ENCODE results near the gene PRSS38.

PRSS38 gene

DNA sequence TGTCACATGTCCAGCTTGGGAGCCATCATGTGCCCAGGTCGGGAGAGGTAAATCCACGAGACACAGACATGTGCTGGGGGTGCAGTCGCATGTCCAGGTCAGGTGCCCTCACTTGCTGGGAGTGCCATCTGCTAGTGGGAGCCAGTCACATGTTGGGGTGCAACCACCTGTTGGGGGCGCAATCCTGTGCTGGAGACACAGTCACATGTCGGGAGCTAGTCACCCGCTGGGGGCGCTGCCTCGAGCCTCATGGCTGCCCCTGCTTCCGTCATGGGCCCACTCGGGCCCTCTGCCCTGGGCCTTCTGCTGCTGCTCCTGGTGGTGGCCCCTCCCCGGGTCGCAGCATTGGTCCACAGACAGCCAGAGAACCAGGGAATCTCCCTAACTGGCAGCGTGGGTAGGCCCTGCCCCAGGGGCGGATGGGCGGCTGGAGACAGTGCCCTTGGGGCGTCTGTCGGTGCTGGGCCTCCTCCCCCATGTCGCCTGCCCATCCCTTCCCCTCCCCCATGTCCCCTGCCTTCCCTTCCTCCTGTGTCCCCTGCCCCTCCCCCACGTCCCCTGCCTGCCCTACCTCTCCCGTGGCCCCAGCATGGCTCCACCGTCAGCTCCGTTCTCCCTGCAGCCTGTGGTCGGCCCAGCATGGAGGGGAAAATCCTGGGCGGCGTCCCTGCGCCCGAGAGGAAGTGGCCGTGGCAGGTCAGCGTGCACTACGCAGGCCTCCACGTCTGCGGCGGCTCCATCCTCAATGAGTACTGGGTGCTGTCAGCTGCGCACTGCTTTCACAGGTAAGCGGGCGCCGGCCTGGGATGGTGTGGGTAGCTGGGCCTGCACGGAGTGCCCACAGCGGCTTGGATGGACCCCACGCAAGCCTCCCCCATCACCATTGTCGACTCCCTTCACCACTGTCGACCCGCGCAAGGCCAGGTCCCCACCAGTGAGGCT is at the start of gene PRSS38:
Gene PRSS38 (plus strand): TSS at position 208 of the 942 bp plus-strand sequence. CDS start 42 bp downstream, at position 250.
- no peak for DNase-seq (ENCODE audit: low spot score)

DNA sequence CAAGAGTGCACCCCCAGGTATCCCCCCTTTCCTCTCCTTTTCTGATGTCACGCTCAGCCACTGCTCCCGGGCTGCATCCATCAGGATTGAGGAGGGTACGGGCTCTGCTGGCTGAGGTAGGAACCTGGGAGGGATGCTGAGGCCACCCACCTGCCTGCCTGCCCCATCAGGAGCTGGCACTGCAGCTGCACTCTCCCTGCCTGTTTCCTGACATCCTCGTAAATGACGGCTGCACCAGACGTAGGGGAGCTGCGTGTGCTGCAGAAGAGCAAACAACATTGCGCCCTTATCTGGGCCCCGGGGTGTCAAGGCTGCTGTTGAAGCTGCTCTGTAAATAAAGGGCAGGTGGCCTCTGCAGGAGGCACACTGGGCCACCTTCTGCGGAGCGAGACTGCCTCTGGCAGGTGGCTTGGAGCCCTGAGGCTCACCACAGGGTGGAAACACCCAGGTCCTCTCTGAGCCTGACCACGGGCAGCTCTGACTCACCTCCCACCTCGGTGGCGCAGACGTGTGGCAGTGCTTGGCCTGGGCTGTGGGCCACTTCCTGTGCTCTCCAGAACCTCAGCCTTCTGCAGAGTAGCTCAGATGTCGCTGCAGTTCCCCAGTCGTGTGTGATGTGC is 49.4 kb upstream of the PRSS38 start:
- DNase-seq (ENCODE audit: low spot score) = peak; percentile 82

DNA sequence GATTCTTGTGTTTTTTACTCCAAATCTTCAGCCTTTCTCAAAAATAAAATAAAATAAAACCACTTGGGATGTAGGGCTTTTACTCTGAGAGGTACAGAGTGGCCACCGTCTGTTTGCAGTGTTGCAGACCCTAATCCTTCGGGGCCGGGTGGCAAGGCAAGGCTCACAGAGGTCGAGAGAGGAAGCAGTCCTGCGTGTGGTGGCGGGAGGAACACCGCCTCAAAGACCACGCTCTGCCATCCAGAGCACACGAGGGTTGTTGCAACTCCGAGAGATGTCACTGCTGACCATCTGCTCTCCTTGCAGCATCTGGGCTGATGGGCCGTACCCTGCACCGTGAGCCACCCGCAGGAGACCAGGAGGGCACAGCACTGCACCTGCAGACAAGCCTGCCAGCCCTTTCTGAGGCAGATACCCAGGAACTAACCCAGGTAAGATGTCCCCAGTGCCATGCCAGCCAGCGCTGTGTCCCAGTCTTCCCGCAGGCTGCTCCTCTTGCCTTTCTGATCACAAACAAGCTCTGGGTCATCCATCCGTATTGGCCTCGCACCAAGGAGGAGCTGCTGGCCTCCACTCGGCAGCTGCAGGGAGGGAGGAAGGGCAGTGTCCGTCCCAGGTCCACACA is 48.7 kb upstream of the PRSS38 start:
- no peak for DNase-seq (ENCODE audit: low spot score)

DNA sequence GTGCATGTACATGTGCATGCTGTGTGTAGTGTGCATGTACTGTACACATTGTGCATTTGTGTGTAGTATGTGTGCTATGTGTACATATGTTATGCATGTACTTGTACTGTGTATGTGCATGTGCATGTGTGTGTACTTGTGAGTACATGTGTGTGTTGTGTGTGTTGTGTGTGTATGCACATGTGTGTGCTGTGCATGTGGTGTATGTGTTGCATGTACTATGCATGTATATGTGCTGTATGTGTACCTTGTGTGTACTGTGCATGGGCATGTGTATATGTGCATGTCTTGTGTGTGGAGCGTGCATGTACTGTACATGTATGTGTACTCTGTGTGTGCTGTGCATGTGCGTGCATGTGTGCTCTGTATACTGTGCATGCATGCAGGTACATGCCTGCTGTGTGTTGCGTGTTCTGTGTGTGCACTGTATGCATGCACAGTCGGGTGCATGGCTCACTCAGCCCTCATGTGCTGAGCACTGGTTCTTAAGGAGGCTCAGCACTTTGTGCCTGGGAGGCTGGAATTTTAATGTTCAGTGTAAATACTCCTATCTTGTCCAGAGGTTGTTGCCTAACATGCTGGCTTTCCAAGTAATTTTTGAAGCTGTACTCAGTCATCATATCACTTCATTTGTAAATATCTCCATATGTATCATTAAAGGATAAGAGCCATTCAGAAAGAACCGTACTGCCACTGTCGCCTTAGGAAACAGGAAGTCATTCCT is 47.9 kb upstream of the PRSS38 start:
- DNase-seq (ENCODE audit: low spot score) = no peak

DNA sequence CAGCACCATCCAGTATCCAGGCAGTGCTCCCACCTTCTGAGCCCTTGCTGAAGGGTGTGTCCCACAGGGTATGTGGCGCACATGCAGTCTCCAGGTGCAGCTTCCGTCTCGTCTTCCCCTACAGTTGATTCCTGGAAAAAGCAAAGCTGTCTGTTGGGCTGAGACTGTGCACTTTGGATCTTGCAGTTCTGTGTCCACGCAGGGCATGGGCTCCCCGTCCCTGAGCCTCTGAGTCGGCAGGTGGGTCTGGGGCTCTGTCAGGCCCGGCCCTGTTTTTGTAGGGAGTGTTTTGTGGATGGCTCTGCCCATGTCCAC is 47.4 kb upstream of the PRSS38 start:
- DNase-seq (ENCODE audit: low spot score) = no peak

DNA sequence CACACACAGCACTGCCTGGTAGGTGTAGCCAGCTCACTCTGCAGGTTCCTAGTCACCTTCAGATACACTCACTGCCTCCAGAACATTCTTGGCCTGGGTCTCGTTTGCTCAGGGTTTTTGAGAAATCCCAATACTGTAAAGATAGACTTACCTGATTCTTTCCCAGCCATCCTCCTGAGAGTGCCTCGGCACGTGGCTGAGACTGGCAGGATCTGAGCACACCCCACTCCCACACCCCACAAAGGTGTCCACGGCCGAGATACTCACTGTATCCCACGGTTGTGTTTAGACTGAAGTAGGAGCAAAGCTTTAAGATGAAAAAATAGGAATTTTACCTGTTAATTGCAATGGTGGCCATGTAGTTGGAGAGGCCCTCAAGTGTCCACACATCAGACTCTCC is 46.8 kb upstream of the PRSS38 start:
- DNase-seq (ENCODE audit: low spot score) = no peak

DNA sequence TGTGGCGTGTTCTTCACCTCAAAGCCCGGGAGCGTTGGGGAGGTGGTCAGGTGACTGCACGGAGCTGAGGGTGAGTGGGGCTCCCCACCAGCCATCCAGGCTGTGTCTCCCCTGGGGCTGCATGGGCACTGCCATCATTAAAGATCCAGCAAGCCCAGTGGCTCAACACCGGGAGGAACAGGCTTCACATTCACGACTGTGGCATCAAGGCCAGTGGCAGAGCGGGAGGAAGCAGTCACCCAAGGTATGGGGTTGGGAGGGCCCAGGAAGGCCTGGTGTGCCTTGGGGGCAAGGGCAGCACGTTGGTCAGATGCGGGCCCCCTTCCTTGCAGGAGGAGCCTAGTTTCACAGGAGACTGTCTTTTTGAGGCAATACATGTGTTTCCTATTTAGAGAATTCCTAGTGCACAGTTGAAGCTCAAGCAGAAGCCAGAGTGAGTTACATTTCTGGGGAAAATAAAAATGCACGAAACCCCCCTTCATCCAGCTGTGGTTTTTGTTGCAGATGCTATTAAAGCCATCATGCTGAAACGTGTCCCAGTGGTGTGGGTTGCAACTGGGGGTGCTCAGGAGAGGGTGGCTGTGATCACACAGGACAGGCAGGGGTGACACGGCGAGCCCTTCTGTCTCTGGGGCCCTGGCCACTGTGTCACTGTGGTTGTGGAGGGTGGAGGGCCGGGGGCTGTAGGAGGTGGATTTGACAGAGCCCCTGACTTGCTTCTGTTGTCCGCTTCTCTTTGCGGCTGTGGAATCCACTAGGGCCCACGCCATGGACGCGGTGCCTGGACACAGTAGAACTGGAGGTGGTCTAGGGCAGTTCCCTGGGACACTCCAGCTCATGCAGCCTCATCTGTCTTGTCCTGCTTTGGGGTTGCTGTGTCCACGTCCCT is 46.2 kb upstream of the PRSS38 start:
- no peak for DNase-seq (ENCODE audit: low spot score)

DNA sequence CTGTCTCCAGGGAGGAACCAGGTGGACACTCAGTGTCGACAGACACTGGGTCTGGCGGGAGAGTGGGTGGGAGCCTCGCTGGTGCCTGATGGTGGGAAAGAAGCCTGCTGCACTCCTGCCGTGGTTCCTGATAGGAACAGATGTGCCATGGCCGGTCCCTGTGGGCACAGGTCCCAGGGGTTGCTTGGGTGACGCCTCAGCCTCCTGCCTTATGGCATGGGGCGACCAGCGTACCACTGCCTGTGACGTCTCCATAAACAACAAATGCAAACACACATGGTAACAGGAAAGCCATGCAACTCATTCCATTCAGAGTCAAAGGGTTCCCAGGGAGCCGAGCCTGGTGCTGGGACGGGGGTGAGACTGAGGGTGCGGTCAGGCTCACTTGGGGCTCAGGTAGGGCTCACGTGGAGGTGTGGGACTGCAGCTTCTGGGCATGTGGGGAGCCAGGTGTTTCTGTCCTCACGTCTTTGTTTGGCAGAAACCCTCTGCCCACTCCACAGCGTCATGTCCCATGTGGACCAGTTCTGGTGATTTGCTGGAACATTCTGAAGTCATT is 45.5 kb upstream of the PRSS38 start:
- no peak for DNase-seq (ENCODE audit: low spot score)

DNA sequence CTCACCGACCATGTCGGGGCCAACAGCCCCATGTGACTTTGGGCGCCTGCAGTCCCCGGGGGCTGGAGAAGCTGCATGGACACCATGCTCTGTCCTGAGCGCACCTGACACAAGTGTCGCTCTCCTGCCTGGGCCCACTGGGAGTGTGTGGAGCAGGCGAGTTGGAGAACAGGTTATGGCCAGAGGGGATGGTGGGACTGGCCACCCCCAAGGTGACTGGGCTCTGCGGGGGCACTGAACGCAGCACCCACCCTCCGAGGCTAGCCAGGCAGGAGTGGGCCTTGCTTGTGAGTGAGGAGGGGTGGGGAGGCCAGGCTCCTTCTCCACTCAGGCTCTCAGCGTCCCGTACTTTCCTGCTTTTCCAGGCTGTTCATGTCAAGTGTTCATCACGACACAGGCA is 44.7 kb upstream of the PRSS38 start:
- DNase-seq (ENCODE audit: low spot score) = no peak

DNA sequence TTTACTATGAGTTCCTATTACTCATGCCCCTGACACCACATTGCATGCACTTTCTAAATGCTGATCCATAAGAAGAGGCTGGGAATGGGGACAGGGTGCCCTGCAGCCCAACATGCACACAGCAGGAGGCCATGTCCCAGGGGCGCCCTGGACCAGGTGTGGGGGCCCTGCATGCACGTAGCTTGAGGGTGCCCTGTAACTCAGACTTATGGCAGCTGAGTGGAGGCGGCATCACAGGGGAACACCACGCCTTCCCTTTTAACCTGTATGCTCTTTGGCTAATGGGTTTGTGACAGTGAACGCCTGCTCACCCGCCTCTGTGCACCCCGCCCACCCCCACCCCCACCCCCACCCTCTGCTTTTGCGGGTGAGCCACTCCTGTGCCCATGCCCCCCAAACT is 44.1 kb upstream of the PRSS38 start:
- no peak for DNase-seq (ENCODE audit: low spot score)

DNA sequence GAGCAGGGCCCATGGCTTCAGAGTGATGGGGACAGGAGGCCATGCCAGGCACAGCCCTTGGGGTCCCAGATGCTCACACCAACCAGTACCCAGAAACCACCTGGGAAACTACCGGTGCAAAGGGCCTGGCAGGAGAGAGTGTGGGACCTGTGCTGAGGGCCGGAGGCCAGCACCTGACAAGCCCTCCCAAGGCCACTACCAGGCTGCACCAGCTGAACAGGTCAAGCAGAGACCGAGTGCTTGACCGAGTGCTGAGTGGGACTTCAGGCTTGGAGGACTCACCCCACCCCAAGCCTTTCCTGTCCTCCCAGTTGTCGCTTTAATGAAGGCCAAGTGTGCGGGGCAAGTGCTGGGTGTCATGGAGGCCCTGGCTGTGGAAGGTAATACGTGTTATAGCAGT is 43.7 kb upstream of the PRSS38 start:
- DNase-seq (ENCODE audit: low spot score) = no peak

DNA sequence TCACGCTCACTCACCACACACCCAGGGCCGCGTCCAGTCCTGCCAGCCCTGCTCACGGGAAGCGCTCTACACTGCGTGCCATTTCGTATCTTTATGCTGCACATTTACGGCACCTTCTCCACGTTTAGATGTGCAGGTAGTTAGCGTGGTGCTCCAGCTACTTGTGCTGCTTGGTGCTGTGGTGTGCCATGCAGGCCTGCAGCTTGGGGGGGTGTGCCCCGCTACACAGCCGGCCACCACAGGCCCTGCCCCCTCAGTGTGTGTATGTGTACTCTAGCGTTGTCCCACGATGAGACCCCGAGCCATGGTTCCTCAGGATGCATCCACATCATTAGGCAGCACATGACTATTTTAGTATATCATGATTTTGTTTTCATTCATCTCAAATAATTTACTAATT is 41.9 kb upstream of the PRSS38 start:
- DNase-seq (ENCODE audit: low spot score) = no peak

DNA sequence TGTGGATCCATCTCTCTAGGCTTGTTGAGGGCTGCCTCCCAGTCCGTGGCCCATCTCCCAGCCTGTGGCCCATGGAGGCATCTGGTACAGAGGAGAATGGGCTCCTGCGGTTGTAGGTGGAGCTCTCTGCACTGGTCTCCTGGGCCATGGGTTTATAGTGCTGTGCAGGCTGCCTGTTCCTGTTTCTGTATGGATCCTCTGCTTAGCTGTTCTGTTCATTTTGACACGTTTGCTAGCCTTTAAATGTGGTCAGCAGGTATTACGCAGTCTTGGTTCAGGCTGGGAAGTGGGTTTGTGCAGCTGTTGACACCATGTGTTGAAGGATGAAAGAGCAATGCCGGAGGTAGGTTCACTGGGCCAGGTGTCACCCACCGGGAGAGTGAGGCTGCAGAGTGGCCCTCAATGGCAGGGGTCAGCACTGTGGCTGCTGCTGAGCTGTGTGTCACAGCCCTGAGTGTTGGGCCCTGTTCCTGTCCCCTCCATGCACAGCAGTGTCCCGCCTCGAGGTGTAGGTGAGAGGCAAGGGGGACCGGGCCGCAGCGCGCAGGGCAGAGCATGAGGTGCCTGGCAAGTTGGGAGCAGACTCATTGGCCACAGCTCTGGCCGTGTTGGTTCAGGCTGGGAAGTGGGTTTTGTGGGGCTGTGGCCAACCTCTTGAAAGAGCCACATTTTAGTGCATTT is 41.3 kb upstream of the PRSS38 start:
- DNase-seq (ENCODE audit: low spot score) = no peak

DNA sequence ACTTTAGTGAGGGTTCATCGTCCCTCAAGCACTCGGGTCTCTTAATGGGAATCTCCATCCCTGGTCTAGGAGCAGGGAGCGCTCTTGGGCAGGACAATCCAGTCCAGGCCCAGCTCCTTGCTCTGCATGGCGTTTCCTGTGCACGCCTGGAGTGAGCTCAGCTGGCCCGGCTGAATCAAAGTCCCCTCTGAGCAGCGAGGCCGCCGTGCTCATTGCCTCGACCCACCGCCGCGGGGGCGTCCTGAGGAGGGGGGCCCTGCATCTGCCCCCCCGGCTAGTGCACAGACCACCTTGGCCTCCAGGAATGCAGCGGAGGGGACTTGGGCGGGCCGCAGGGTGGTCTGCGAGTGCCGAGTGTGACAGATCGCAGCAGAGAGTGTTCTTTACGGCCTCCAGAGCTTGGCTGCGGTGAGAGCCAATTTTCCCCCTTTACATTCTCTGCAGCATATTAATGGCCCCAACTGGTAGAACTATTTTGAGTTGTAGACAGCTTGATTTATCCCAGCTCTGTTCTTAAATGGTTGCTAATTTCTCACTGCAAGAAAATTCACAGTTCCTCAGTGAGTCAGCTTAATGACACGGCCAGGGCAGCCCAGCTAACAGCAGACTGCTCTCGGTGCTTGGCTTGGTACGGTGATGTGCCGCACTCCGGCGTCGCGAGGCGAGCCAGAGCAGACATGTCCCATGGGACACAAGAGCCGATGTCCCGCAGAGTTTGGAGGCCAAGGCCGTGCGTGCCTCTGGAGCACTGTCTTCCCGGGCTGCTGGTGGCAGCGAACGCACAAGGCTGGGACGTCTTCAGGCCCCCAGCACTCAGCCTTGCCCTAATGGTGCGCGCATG is 40.4 kb upstream of the PRSS38 start:
- DNase-seq (ENCODE audit: low spot score) = no peak

DNA sequence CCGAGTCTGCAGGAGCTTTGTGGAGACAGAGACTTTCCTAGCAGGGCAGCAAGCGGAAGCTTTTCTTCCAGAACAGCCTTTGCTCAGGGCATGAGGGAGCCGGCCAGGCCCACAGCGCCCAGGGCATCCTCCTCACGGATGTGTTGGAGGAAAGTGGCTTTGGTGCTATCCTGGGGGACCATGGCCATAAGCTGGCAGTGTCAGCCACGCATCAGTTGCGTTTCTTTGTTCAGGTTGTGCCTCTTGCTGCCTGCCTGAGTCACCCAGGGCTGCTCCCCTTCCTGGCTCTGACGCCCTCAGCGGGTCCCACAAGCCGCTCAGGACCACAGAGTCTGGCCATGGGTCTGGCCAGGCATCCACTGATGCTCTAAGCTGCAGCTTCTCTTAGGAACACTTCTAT is 39.6 kb upstream of the PRSS38 start:
- DNase-seq (ENCODE audit: low spot score) = no peak

DNA sequence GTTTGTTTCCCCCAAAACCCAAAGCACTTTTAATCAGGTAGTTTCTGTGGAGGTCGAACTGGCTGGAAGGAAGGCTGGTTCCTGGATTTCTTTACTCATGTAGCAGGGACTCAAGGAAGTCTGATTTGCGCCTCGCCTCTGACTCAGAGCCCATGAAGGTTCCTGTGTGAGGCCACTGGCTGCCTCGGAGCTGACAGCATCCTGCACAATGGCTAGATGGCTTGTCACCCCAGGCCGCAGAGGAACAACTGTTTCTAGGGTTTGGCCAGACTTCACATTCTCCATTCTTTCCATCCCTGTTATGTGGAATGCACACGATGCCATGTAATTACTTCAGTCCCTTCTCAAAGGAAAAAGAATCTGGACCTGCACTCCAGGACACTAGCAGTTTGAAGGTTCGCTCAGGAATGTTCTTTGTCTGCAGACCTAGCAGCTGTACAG is 39.1 kb upstream of the PRSS38 start:
- no peak for DNase-seq (ENCODE audit: low spot score)

DNA sequence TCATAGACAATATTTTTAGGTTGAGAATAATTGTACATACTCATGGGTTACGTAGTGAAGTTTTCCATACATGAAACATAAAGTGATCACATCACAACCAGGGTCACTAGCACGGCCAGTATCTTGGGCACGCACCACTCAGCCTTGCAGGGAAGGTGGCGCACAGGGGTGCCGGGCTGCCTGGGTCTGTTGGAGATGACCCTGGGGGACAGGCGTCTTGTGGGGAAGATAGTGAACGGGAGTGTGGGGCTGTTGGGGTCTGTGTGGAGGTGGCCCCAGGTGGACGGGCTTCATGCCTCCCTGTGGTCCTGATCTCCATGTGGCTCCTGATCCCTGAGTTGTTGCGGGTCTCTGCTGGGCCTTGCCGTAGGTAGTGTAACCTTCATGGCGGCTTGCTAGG is 38.3 kb upstream of the PRSS38 start:
- no peak for DNase-seq (ENCODE audit: low spot score)

DNA sequence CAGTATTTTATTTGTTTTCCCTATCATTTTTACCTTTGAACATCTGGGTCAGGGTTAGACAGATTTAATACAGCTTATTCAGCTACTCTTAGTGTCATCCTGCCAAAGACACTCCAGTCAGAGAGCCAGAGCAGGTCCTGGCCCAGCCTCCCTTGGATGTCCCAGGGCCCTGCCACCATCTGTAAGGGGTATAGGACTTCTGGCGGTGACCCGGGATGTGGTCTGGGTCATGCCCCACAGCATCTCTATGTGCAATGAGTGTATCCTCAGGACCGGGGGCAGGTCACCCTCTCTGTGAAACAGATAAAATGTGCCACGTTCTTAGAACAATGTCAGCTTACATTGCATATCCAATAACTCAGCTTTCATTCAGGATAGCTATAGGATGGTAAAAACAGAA is 37.8 kb upstream of the PRSS38 start:
- no peak for DNase-seq (ENCODE audit: low spot score)

DNA sequence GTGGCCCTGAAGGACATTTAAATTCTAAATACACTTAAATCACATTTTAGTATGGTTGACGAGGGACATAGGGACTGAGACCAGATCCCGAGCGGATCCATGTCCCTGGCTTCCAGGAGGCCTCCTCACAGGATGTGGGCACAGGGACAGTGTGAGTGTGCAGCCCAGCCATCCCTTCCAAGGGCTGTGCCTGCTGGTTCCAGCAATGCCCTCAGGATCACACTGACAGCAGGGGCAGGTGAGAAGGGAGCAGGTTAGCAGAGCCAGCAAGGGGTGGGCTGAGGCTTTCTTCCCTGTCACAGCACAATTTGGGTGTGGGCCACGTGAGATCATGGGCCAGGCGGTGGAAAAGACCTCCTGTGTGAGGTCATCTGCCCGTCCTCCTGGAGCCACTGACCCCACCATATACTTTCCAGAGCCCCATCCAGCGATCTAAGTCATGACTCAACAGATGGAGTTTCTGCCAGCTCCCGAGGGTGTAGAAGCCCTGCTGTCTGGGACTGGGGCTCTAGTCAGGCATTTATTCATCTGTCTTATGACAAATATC is 37.0 kb upstream of the PRSS38 start:
- no peak for DNase-seq (ENCODE audit: low spot score)

All from activated CD4-positive, alpha-beta T cell treated with anti-CD3 and anti-CD28 coated beads, Interleukin-2, Interleukin-4, amounts not matched to agents 100 ng/mL and 50 ng/mL, durations not matched to agents 16 hours and 8 hours (primary cell).